GM12878 (cell line): ENCODE measurements around the gene GOLPH3. TPM values are rescaled to one million over a fixed set of nuclear protein-coding genes. Genes with fewer than 3 reads are reported as not detected.

Source experiments
- BACH1 ChIP-seq: fragments of 450-650 bp; IDR thresholded peaks from 2 replicates; pipeline ENCODE4 v1.6.1; 2017; ENCODE audit warnings: mild to moderate bottlenecking, borderline replicate concordance
- BMI1 ChIP-seq: fragments of 450-650 bp; IDR thresholded peaks from 2 replicates; pipeline ENCODE4 v1.6.1; 2016; ENCODE audit warnings: mild to moderate bottlenecking, moderate library complexity, borderline replicate concordance
- HDAC2 ChIP-seq: fragments of 200-600 bp; sonication (generic); IDR thresholded peaks from 2 replicates; pipeline ENCODE4 v1.6.1; 2017
- LARP7 ChIP-seq: fragments of 450-650 bp; IDR thresholded peaks from 2 replicates; pipeline ENCODE4 v1.6.1; 2017; ENCODE audit warnings: mild to moderate bottlenecking
- NFYB ChIP-seq: IDR thresholded peaks from 2 replicates; pipeline ENCODE4 v1.6.1; 2011; ENCODE audit warnings: low read depth, mild to moderate bottlenecking, low read length, improper control_type of control experiment, moderate library complexity; ENCODE audit not compliant: insufficient read depth
- NRF1 ChIP-seq: conservative IDR thresholded peaks from 2 replicates; pipeline ENCODE4 v1.6.1; 2011; ENCODE audit warnings: mild to moderate bottlenecking, low read depth, low read length, improper control_type of control experiment
- POLR2AphosphoS2 ChIP-seq: IDR thresholded peaks from 2 replicates; pipeline ENCODE4 v1.6.1; 2011; ENCODE audit warnings: low read depth, mild to moderate bottlenecking, low read length, improper control_type of control experiment, moderate library complexity
- SMAD5 ChIP-seq: IDR thresholded peaks from 2 replicates; pipeline ENCODE4 v1.6.1; 2016; ENCODE audit warnings: antibody characterized with exemption, low read depth
- SREBF1 ChIP-seq: IDR thresholded peaks from 2 replicates; pipeline ENCODE4 v1.6.1; 2012; ENCODE audit warnings: mild to moderate bottlenecking, low read length
- polyA plus RNA-seq, 11 experiments: library from polyadenylated mRNA; depleted of rRNA in 4 of 11; unstranded in 6 of 11; stranded (reverse) in 5 of 11; fragments of >200 nt; fragmentation: Nextera tagmentation in 4 of 11; fragmentation: Illumina TruSeq in 1 of 11; extraction: Ambion mirVana in 4 of 11; extraction: Trizol in 1 of 11; gene quantifications; 1 replicate in 1 of 11; 2 replicates in 10 of 11; pipeline versions ENCODE4 v1.2.1 to v1.2.3, GENCODE V29; 2011 to 2016; ENCODE audit warnings: inconsistent platforms in 2 of 11, missing spikeins in 2 of 11, low read depth in 1 of 11
- total RNA-seq, 4 experiments: library from RNA; depleted of rRNA in 3 of 4; stranded (reverse); fragments of >200 nt in 3 of 4; fragmentation: Illumina TruSeq in 1 of 4; extraction: Trizol in 1 of 4; gene quantifications; 2 replicates each; pipeline versions ENCODE4 v1.2.1 to v1.2.3, GENCODE V29; 2013 to 2021
- TF ChIP-seq, protein P1 (sequence below): IDR thresholded peaks from 2 replicates; pipeline ENCODE4 v1.6.1; 2011; ENCODE audit warnings: borderline replicate concordance, low read depth, mild to moderate bottlenecking, moderate library complexity, low read length; ENCODE audit not compliant: insufficient read depth, poor library complexity, severe bottlenecking
- TF ChIP-seq, protein P2 (sequence below): fragments of 450-650 bp; IDR thresholded peaks from 2 replicates; pipeline ENCODE4 v1.6.1; 2017; ENCODE audit warnings: mild to moderate bottlenecking
- TF ChIP-seq, protein P3 (sequence below): IDR thresholded peaks from 2 replicates; pipeline ENCODE4 v1.6.1; 2012; ENCODE audit warnings: low read length, inconsistent platforms
- TF ChIP-seq, protein P4 (sequence below): fragments of 450-650 bp; IDR thresholded peaks from 2 replicates; pipeline ENCODE4 v1.6.1; 2017; ENCODE audit warnings: borderline replicate concordance
- TF ChIP-seq, protein P5 (sequence below): fragments of 450-650 bp; IDR thresholded peaks from 2 replicates; pipeline ENCODE4 v1.6.1; 2016; ENCODE audit warnings: mild to moderate bottlenecking, moderate library complexity, borderline replicate concordance

The GOLPH3 gene
- total and polyA plus RNA-seq, 10 of the 15 experiments (the other 5 are each of a cell fraction or from before 2014, with no cell fraction given), result 14.0 to 79.7 (median 43.2) TPM

DNA sequence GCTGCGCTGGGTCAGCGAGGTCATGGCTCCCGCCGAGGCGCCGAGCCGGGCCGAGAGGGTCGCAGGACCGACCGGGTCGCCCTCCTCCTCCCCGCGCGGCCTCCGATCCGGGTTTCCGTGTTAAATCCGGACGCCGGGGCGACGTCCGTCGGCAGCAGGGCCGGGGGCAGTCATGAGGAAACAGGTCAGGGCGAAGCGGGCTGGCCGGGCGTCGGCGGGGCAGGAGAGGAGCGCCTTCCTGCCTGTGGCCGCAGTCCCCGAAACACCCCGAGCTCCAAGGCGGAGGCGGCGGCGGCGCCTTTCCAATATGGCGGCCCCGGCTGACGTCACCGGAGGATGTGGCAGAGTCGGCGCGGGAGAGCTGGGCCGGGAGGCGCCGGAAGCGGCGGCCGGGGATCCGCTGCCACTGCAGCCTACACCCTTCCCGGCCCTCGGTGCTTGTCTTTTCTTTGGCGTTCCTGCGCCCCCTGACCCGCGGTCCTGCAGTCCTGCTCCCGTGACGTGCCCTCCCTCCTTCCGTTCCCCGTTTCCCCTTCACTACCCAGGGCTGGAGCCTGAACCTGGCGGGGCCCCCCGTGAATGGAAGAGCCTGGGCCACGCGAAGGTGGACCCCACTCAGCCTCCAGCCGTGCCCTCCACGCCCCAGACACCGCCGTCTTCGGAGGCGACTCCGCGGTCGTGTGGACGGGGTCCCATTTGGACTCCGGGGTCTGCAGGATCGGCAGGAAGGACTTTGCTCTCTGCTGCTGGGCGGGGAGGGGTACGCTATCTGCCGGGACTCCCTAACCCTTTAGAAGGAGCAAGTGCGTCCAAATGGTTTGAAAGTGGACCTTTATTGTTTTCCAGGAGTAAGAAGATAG lies at the start of gene GOLPH3 (continued):
- TF ChIP-seq, protein P1, sequence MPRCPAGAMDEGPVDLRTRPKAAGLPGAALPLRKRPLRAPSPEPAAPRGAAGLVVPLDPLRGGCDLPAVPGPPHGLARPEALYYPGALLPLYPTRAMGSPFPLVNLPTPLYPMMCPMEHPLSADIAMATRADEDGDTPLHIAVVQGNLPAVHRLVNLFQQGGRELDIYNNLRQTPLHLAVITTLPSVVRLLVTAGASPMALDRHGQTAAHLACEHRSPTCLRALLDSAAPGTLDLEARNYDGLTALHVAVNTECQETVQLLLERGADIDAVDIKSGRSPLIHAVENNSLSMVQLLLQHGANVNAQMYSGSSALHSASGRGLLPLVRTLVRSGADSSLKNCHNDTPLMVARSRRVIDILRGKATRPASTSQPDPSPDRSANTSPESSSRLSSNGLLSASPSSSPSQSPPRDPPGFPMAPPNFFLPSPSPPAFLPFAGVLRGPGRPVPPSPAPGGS, result peak; percentile 62
- TF ChIP-seq NRF1 (no peak), HDAC2 (no peak), POLR2AphosphoS2 (peak; percentile 72), LARP7 (peak; percentile 85), SMAD5 (peak; percentile 82), SREBF1 (no peak), BACH1 (peak; percentile 62), BMI1 (no peak), NFYB (no peak)
- TF ChIP-seq, protein P2, sequence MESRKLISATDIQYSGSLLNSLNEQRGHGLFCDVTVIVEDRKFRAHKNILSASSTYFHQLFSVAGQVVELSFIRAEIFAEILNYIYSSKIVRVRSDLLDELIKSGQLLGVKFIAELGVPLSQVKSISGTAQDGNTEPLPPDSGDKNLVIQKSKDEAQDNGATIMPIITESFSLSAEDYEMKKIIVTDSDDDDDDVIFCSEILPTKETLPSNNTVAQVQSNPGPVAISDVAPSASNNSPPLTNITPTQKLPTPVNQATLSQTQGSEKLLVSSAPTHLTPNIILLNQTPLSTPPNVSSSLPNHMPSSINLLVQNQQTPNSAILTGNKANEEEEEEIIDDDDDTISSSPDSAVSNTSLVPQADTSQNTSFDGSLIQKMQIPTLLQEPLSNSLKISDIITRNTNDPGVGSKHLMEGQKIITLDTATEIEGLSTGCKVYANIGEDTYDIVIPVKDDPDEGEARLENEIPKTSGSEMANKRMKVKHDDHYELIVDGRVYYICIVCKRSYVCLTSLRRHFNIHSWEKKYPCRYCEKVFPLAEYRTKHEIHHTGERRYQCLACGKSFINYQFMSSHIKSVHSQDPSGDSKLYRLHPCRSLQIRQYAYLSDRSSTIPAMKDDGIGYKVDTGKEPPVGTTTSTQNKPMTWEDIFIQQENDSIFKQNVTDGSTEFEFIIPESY, result no peak
- TF ChIP-seq, protein P3, sequence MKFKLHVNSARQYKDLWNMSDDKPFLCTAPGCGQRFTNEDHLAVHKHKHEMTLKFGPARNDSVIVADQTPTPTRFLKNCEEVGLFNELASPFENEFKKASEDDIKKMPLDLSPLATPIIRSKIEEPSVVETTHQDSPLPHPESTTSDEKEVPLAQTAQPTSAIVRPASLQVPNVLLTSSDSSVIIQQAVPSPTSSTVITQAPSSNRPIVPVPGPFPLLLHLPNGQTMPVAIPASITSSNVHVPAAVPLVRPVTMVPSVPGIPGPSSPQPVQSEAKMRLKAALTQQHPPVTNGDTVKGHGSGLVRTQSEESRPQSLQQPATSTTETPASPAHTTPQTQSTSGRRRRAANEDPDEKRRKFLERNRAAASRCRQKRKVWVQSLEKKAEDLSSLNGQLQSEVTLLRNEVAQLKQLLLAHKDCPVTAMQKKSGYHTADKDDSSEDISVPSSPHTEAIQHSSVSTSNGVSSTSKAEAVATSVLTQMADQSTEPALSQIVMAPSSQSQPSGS, result peak; percentile 49; the same call in 1 of the 2 replicates
- TF ChIP-seq, protein P4, sequence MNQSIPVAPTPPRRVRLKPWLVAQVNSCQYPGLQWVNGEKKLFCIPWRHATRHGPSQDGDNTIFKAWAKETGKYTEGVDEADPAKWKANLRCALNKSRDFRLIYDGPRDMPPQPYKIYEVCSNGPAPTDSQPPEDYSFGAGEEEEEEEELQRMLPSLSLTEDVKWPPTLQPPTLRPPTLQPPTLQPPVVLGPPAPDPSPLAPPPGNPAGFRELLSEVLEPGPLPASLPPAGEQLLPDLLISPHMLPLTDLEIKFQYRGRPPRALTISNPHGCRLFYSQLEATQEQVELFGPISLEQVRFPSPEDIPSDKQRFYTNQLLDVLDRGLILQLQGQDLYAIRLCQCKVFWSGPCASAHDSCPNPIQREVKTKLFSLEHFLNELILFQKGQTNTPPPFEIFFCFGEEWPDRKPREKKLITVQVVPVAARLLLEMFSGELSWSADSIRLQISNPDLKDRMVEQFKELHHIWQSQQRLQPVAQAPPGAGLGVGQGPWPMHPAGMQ, result no peak
- TF ChIP-seq, protein P5, sequence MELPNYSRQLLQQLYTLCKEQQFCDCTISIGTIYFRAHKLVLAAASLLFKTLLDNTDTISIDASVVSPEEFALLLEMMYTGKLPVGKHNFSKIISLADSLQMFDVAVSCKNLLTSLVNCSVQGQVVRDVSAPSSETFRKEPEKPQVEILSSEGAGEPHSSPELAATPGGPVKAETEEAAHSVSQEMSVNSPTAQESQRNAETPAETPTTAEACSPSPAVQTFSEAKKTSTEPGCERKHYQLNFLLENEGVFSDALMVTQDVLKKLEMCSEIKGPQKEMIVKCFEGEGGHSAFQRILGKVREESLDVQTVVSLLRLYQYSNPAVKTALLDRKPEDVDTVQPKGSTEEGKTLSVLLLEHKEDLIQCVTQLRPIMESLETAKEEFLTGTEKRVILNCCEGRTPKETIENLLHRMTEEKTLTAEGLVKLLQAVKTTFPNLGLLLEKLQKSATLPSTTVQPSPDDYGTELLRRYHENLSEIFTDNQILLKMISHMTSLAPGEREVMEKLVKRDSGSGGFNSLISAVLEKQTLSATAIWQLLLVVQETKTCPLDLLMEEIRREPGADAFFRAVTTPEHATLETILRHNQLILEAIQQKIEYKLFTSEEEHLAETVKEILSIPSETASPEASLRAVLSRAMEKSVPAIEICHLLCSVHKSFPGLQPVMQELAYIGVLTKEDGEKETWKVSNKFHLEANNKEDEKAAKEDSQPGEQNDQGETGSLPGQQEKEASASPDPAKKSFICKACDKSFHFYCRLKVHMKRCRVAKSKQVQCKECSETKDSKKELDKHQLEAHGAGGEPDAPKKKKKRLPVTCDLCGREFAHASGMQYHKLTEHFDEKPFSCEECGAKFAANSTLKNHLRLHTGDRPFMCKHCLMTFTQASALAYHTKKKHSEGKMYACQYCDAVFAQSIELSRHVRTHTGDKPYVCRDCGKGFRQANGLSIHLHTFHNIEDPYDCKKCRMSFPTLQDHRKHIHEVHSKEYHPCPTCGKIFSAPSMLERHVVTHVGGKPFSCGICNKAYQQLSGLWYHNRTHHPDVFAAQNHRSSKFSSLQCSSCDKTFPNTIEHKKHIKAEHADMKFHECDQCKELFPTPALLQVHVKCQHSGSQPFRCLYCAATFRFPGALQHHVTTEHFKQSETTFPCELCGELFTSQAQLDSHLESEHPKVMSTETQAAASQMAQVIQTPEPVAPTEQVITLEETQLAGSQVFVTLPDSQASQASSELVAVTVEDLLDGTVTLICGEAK, result peak; percentile 74
